OCI-LY1 (cell line): ENCODE measurements around the gene OSTM1.
"Not testable (repeated sequence)": the region's sequence is repeated elsewhere in the genome, so short reads cannot be mapped to it uniquely, and the experiment has no call there.

Experiments
- H2AFZ ChIP-seq: fragments of 200-600 bp; sonication (generic), shearing (Covaris generic); 2 replicates; pipeline ENCODE4 v1.6.0; 2014; ENCODE audit warnings: antibody characterized with exemption, mild to moderate bottlenecking, low read length
- H3F3A ChIP-seq: fragments of 200-600 bp; sonication (generic), shearing (Covaris generic); 2 replicates; pipeline ENCODE4 v1.6.0; 2014; ENCODE audit warnings: mild to moderate bottlenecking, antibody characterized with exemption, low read length, moderate library complexity; ENCODE audit not compliant: insufficient read depth
- H3K27ac ChIP-seq: fragments of 200-600 bp; sonication (generic); 2 replicates; pipeline ENCODE4 v1.5.1; 2014; ENCODE audit warnings: low read length, mixed run types, mild to moderate bottlenecking, low read depth; ENCODE audit not compliant: poor library complexity, severe bottlenecking
- H3K27me3 ChIP-seq: fragments of 200-600 bp; sonication (generic); 2 replicates; pipeline ENCODE4 v1.6.0; 2014; ENCODE audit warnings: antibody characterized with exemption, mild to moderate bottlenecking, low read length, moderate library complexity; ENCODE audit not compliant: insufficient read depth
- H3K36me3 ChIP-seq: fragments of 200-600 bp; sonication (generic); 2 replicates; pipeline ENCODE4 v1.6.1; 2014; ENCODE audit warnings: mild to moderate bottlenecking, antibody characterized with exemption, low read length, moderate library complexity, mixed read lengths; ENCODE audit not compliant: insufficient read depth
- H3K4me1 ChIP-seq: fragments of 200-600 bp; sonication (generic); 2 replicates; pipeline ENCODE4 v1.5.1; 2014; ENCODE audit warnings: mild to moderate bottlenecking, low read length, moderate library complexity; ENCODE audit not compliant: insufficient read depth, severe bottlenecking
- H3K4me2 ChIP-seq: fragments of 200-600 bp; sonication (generic), shearing (Covaris generic); 2 replicates; pipeline ENCODE4 v1.6.1; 2014; ENCODE audit warnings: low read length
- H3K4me3 ChIP-seq: fragments of 200-600 bp; sonication (generic); 2 replicates; pipeline ENCODE4 v1.5.1; 2014; ENCODE audit warnings: low read length, low read depth, mild to moderate bottlenecking, mixed read lengths; ENCODE audit not compliant: poor library complexity, severe bottlenecking
- H3K79me2 ChIP-seq: fragments of 200-600 bp; shearing (Covaris generic); 2 replicates; pipeline ENCODE4 v1.6.1; 2016; ENCODE audit warnings: mixed run types, low read length, mixed read lengths; ENCODE audit not compliant: insufficient read depth
- H3K9ac ChIP-seq: fragments of 200-600 bp; sonication (generic), shearing (Covaris generic); 2 replicates; pipeline ENCODE4 v1.6.1; 2014; ENCODE audit warnings: mild to moderate bottlenecking, low read length, mixed read lengths
- H3K9me2 ChIP-seq: fragments of 200-600 bp; sonication (generic), shearing (Covaris generic); 2 replicates; pipeline ENCODE4 v1.6.1; 2014; ENCODE audit warnings: low read depth, mild to moderate bottlenecking, low read length, mixed read lengths
- H3K9me3 ChIP-seq: fragments of 200-600 bp; shearing (Covaris generic); 2 replicates; pipeline ENCODE4 v1.6.1; 2014; ENCODE audit warnings: low read length, mixed read lengths
- H4K20me1 ChIP-seq: fragments of 200-600 bp; sonication (generic), shearing (Covaris generic); 2 replicates; pipeline ENCODE4 v1.6.0; 2016; ENCODE audit warnings: mild to moderate bottlenecking, low read length; ENCODE audit not compliant: insufficient read depth
- EZH2 ChIP-seq: fragments of 200-600 bp; sonication (generic), shearing (Covaris generic); IDR thresholded peaks from 2 replicates; pipeline ENCODE4 v1.8.0; 2017; ENCODE audit warnings: borderline replicate concordance, mixed run types, mild to moderate bottlenecking, antibody characterized with exemption, low read length, moderate library complexity, mixed read lengths
- TF ChIP-seq, protein P1 (sequence below): fragments of 200-600 bp; sonication (generic), shearing (Covaris generic); IDR thresholded peaks from 2 replicates; pipeline ENCODE4 v1.5.1; 2017; ENCODE audit warnings: mild to moderate bottlenecking, antibody characterized with exemption, low read length, moderate library complexity, mixed read lengths

The OSTM1 gene

DNA sequence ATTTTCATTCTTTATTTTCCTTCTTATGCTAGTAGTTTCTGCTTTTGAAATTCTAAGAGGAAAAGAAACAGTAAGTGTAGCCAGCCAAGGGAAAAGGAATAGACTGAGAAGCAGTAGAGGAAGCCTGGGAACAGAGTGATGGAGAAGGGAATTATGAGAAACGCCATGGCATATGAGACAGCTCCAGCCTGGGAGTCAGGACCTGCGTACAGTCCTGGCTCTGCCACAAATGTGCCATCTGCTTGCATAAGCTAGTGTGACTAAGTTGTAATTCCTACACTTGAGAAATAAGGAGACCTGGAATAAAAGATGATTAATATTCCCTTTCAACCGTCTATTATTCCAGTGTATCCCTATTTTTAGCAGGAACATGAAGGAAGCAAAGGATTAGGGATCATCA is 47.5 kb downstream of the OSTM1 start:
- Histone ChIP-seq H2AFZ (no peak overlapping the region), H3K4me3 (no peak overlapping the region), H3K27ac (no peak overlapping the region), H3K9ac (no peak overlapping the region), H3K27me3 (no peaks in the 10 kb centered on the region), H3K79me2 (no peaks in the 10 kb centered on the region), H4K20me1 (no peaks in the 10 kb centered on the region), H3K4me2 (no peak overlapping the region), H3K9me3 (no peaks in the 10 kb centered on the region), H3F3A (no peaks in the 10 kb centered on the region), H3K4me1 (no peaks in the 10 kb centered on the region), H3K36me3 (no peaks in the 10 kb centered on the region), H3K9me2 (no peaks in the 10 kb centered on the region)
- no peak for TF ChIP-seq EZH2
- TF ChIP-seq, protein P1, sequence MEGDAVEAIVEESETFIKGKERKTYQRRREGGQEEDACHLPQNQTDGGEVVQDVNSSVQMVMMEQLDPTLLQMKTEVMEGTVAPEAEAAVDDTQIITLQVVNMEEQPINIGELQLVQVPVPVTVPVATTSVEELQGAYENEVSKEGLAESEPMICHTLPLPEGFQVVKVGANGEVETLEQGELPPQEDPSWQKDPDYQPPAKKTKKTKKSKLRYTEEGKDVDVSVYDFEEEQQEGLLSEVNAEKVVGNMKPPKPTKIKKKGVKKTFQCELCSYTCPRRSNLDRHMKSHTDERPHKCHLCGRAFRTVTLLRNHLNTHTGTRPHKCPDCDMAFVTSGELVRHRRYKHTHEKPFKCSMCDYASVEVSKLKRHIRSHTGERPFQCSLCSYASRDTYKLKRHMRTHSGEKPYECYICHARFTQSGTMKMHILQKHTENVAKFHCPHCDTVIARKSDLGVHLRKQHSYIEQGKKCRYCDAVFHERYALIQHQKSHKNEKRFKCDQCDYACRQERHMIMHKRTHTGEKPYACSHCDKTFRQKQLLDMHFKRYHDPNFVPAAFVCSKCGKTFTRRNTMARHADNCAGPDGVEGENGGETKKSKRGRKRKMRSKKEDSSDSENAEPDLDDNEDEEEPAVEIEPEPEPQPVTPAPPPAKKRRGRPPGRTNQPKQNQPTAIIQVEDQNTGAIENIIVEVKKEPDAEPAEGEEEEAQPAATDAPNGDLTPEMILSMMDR = no peak

DNA sequence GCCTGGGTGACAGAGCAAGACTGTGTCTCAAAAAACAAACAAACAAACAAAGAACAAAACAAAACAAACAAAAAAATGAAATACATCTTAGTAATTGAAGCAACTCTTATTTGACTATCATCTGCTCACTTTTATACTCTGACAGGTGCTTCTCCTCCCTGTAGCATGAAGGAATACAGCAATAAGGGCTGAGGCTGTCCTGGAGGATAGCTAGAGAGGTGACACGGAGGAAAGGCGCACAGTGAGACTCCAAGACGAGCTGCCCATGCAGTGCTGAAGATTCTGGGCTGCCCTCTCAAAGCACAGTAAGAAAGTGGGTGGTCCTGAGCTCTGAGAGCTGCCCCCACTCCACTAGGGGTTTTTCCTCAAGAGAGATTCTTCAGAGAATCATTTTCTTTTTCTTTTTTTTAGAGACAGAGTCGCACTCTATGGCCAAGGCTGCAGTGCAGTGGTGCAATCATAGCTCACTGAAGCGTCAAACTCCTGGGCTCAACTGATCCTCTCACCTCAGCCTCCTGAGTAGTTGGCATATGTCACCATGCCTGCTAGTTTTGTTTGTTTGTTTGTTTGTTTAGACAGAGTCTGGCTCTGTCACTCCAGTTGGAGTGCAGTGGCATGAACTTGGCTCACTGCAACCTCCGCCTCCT is 50.0 kb downstream of the OSTM1 start:
- H3K79me2 ChIP-seq = no peaks in the 10 kb centered on the region
- H2AFZ ChIP-seq = no peak overlapping the region
- no peaks in the 10 kb centered on the region for H3K9me3 ChIP-seq
- no peaks in the 10 kb centered on the region for H3K9me2 ChIP-seq
- H3K4me1 ChIP-seq = no peaks in the 10 kb centered on the region
- no peaks in the 10 kb centered on the region for H3K36me3 ChIP-seq
- no peak for TF ChIP-seq EZH2
- TF ChIP-seq, protein P1 = no peak
- no peak overlapping the region for H3K4me3 ChIP-seq
- H3K27me3 ChIP-seq = no peaks in the 10 kb centered on the region
- H3K4me2 ChIP-seq = no peak overlapping the region
- H3F3A ChIP-seq = no peaks in the 10 kb centered on the region
- H4K20me1 ChIP-seq = no peaks in the 10 kb centered on the region
- no peak overlapping the region for H3K9ac ChIP-seq
- no peak overlapping the region for H3K27ac ChIP-seq

DNA sequence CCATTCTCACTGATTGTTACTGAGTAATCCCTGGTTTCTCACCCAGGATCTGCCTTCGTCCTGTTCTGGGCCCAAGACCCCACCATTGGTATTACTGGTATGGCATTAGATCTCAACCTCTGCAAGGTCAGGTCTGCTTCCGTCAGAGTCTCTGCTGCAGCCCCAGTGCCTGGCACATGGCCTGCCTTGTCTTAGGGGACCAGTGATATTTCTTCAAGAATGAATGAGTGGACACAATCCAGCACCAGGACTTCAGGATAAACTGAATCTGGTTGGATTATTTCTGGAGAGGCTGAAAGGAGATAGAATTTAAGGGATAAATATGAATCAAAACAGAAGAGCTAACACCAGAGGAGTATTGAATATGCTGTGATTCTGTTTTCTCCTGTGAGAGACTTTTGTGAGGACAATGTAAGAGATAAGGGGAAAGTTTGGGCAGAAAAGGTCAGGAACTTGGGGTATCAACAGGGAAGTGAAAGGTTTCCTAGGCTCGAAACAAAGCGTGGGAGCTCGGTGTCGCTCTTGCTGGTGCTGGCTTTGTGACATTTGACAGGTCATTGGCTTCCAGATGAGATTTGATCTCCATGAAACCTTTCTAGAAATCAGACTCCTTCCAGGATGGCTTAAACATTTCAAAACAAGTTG is 53.9 kb downstream of the OSTM1 start:
- Histone ChIP-seq H3K9me3 (no peaks in the 10 kb centered on the region), H3K27me3 (no peaks in the 10 kb centered on the region), H3F3A (no peaks in the 10 kb centered on the region), H4K20me1 (no peaks in the 10 kb centered on the region), H3K9ac (no peak overlapping the region), H3K36me3 (no peaks in the 10 kb centered on the region), H3K9me2 (no peaks in the 10 kb centered on the region), H3K79me2 (no peaks in the 10 kb centered on the region), H3K4me1 (no peaks in the 10 kb centered on the region), H2AFZ (no peak overlapping the region), H3K27ac (no peak overlapping the region), H3K4me2 (no peak overlapping the region), H3K4me3 (no peak overlapping the region)
- TF ChIP-seq EZH2 = no peak
- TF ChIP-seq, protein P1 = no peak

DNA sequence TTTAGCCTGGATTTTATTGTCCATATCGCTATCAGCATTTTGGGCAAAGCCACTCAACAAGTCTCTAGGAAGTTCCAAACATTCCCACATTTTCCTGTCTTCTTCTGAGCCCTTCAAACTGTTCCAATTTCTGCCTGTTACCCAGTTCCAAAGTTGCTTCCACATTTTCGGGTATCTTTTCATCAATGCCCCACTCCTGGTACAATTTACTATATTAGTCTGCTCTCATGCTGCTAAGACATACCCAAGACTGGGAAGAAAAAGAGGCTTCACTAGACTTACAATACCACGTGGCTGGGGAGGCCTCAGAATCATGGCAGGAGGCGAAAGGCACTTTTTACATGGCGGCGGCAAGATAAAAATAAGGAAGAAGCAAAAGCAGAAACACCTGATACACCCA is 58.3 kb downstream of the OSTM1 start:
- not testable (repeated sequence) for H3K9ac ChIP-seq, H3K36me3 ChIP-seq, H3K4me1 ChIP-seq, H2AFZ ChIP-seq, H3K9me3 ChIP-seq, H3K27me3 ChIP-seq, H3K27ac ChIP-seq, H4K20me1 ChIP-seq, H3F3A ChIP-seq, H3K4me3 ChIP-seq, H3K4me2 ChIP-seq, H3K9me2 ChIP-seq, H3K79me2 ChIP-seq
